Measurements from ENCODE around the gene TOR1B.
"Not testable (repeated sequence)": the region's sequence is repeated elsewhere in the genome, so short reads cannot be mapped to it uniquely, and the experiment has no call there.

The TOR1B gene

GRCh38 chr9:129757045-129757444 is 45.9 kb upstream of the TOR1B start:
- no peaks in the 10 kb centered on the region for H3K79me2 ChIP-seq (ENCODE audit: control insufficient read depth, low read length)
- H3K4me2 ChIP-seq (ENCODE audit: low read length) = no peak overlapping the region
- no peak overlapping the region for H3K27ac ChIP-seq (ENCODE audit: low read depth, low read length)
- H4K20me1 ChIP-seq (ENCODE audit: control insufficient read depth, insufficient read depth, low read depth, low read length) = no peaks in the 10 kb centered on the region
- H3K9me3 ChIP-seq (ENCODE audit: control insufficient read depth, insufficient read depth, low read length) = no peaks in the 10 kb centered on the region
- H3K9me2 ChIP-seq (replicated peaks; ENCODE audit: control insufficient read depth, low read length) = no peaks in the 10 kb centered on the region
- no peak overlapping the region for H3K4me3 ChIP-seq (ENCODE audit: low read length)
- no peaks in the 10 kb centered on the region for H3K36me3 ChIP-seq (ENCODE audit: control insufficient read depth, low read length)
- TF ChIP-seq CTCF (IDR thresholded peaks at IDR 0.05; ENCODE audit: low read depth, low read length, poor library complexity, severe bottlenecking) = no peak
- TF ChIP-seq EZH2phosphoT487 (IDR thresholded peaks at IDR 0.05; ENCODE audit: borderline replicate concordance, low read length) = no peak
- H3K27me3 ChIP-seq (ENCODE audit: control insufficient read depth, low read length) = peaks cover 27% of the 10 kb centered on the region
- H3K4me1 ChIP-seq (ENCODE audit: control insufficient read depth, low read length) = no peaks in the 10 kb centered on the region
- no peaks in the 10 kb centered on the region for H3F3A ChIP-seq (ENCODE audit: control insufficient read depth, insufficient read depth)

- H3K27me3 ChIP-seq (ENCODE audit: control insufficient read depth, low read length) = peaks cover 15% of the 10 kb centered on the region
- no peaks in the 10 kb centered on the region for H4K20me1 ChIP-seq (ENCODE audit: control insufficient read depth, insufficient read depth, low read depth, low read length)
- H3K36me3 ChIP-seq (ENCODE audit: control insufficient read depth, low read length) = no peaks in the 10 kb centered on the region
- no peak overlapping the region for H3K4me3 ChIP-seq (ENCODE audit: low read length)
- no peaks in the 10 kb centered on the region for H3K4me1 ChIP-seq (ENCODE audit: control insufficient read depth, low read length)
- TF ChIP-seq CTCF (IDR thresholded peaks at IDR 0.05; ENCODE audit: low read depth, low read length, poor library complexity, severe bottlenecking) (no peak), EZH2phosphoT487 (IDR thresholded peaks at IDR 0.05; ENCODE audit: borderline replicate concordance, low read length) (no peak)
- H3K4me2 ChIP-seq (ENCODE audit: low read length) = no peak overlapping the region
- no peaks in the 10 kb centered on the region for H3K79me2 ChIP-seq (ENCODE audit: control insufficient read depth, low read length)
- H3K9me2 ChIP-seq (replicated peaks; ENCODE audit: control insufficient read depth, low read length) = no peaks in the 10 kb centered on the region
- H3K27ac ChIP-seq (ENCODE audit: low read depth, low read length) = no peak overlapping the region
- no peaks in the 10 kb centered on the region for H3K9me3 ChIP-seq (ENCODE audit: control insufficient read depth, insufficient read depth, low read length)
- H3F3A ChIP-seq (ENCODE audit: control insufficient read depth, insufficient read depth) = no peaks in the 10 kb centered on the region
Measured at GRCh38 chr9:129759319-129759718, 43.7 kb upstream of the TOR1B start.

- H3K4me1 ChIP-seq (ENCODE audit: control insufficient read depth, low read length) = no peaks in the 10 kb centered on the region
- no peaks in the 10 kb centered on the region for H3K36me3 ChIP-seq (ENCODE audit: control insufficient read depth, low read length)
- peaks cover 15% of the 10 kb centered on the region for H3K27me3 ChIP-seq (ENCODE audit: control insufficient read depth, low read length)
- H3K4me3 ChIP-seq (ENCODE audit: low read length) = no peak overlapping the region
- no peaks in the 10 kb centered on the region for H4K20me1 ChIP-seq (ENCODE audit: control insufficient read depth, insufficient read depth, low read depth, low read length)
- no peak overlapping the region for H3K4me2 ChIP-seq (ENCODE audit: low read length)
- TF ChIP-seq EZH2phosphoT487 (IDR thresholded peaks at IDR 0.05; ENCODE audit: borderline replicate concordance, low read length) (no peak), CTCF (IDR thresholded peaks at IDR 0.05; ENCODE audit: low read depth, low read length, poor library complexity, severe bottlenecking) (no peak)
- no peak overlapping the region for H3K27ac ChIP-seq (ENCODE audit: low read depth, low read length)
- no peaks in the 10 kb centered on the region for H3F3A ChIP-seq (ENCODE audit: control insufficient read depth, insufficient read depth)
- H3K79me2 ChIP-seq (ENCODE audit: control insufficient read depth, low read length) = no peaks in the 10 kb centered on the region
- H3K9me3 ChIP-seq (ENCODE audit: control insufficient read depth, insufficient read depth, low read length) = no peaks in the 10 kb centered on the region
- no peaks in the 10 kb centered on the region for H3K9me2 ChIP-seq (replicated peaks; ENCODE audit: control insufficient read depth, low read length)
Measured at GRCh38 chr9:129759804-129760502, 43.0 kb upstream of the TOR1B start.

- H3K4me3 ChIP-seq (ENCODE audit: low read length); H3K4me1 ChIP-seq (ENCODE audit: control insufficient read depth, low read length); H3K27ac ChIP-seq (ENCODE audit: low read depth, low read length); H4K20me1 ChIP-seq (ENCODE audit: control insufficient read depth, insufficient read depth, low read depth, low read length); H3K79me2 ChIP-seq (ENCODE audit: control insufficient read depth, low read length); H3K27me3 ChIP-seq (ENCODE audit: control insufficient read depth, low read length); H3F3A ChIP-seq (ENCODE audit: control insufficient read depth, insufficient read depth); H3K9me3 ChIP-seq (ENCODE audit: control insufficient read depth, insufficient read depth, low read length); H3K4me2 ChIP-seq (ENCODE audit: low read length); H3K36me3 ChIP-seq (ENCODE audit: control insufficient read depth, low read length); H3K9me2 ChIP-seq (replicated peaks; ENCODE audit: control insufficient read depth, low read length): not testable (repeated sequence)
Measured at GRCh38 chr9:129760784-129761183, 42.2 kb upstream of the TOR1B start.

Data from DOHH2 (cell line).